ENCODE data around the gene EPHA2.
A peak's percentile ranks its signal among the peaks of the same experiment; 100 is the strongest.

EPHA2 gene

GRCh38 chr1:16092923-16093511, 62.9 kb downstream of the EPHA2 start:
- DNase-seq (ENCODE audit: low read depth in 2 of 2), result no peak

- no peak for DNase-seq (ENCODE audit: low read depth in 2 of 2)
Observed at GRCh38 chr1:16092097-16092922, 63.6 kb downstream of the EPHA2 start.

GRCh38 chr1:16091296-16091695, 64.6 kb downstream of the EPHA2 start:
- no peak for DNase-seq (ENCODE audit: low read depth in 2 of 2)

- DNase-seq (ENCODE audit: low read depth in 2 of 2), result no peak
Observed at GRCh38 chr1:16090076-16090826, 65.6 kb downstream of the EPHA2 start.

GRCh38 chr1:16088996-16089395, 66.9 kb downstream of the EPHA2 start:
- DNase-seq (ENCODE audit: low read depth in 2 of 2), result no peak

GRCh38 chr1:16088351-16088911, 67.4 kb downstream of the EPHA2 start:
- DNase-seq (ENCODE audit: low read depth in 2 of 2), result no peak

GRCh38 chr1:16087733-16088132, 68.1 kb downstream of the EPHA2 start:
- DNase-seq (ENCODE audit: low read depth in 2 of 2), result no peak

GRCh38 chr1:16085522-16085921, 70.3 kb downstream of the EPHA2 start:
- no peak for DNase-seq (ENCODE audit: low read depth in 2 of 2)

GRCh38 chr1:16083486-16083885, 72.4 kb downstream of the EPHA2 start:
- no peak for DNase-seq (ENCODE audit: low read depth in 2 of 2)

GRCh38 chr1:16082283-16083038, 73.4 kb downstream of the EPHA2 start:
- peak in 1 of 2 donors; percentile 29 for DNase-seq (ENCODE audit: low read depth in 2 of 2)

- DNase-seq (ENCODE audit: low read depth in 2 of 2), result no peak
Observed at GRCh38 chr1:16081636-16082035, 74.2 kb downstream of the EPHA2 start.

GRCh38 chr1:16080422-16081150, 75.3 kb downstream of the EPHA2 start:
- DNase-seq (ENCODE audit: low read depth in 2 of 2), result no peak

- peak; percentile 43 to 51 for DNase-seq (ENCODE audit: low read depth in 2 of 2)
Observed at GRCh38 chr1:16078925-16079656, 76.8 kb downstream of the EPHA2 start.

GRCh38 chr1:16077406-16078245, 78.2 kb downstream of the EPHA2 start:
- no peak for DNase-seq (ENCODE audit: low read depth in 2 of 2)

GRCh38 chr1:16076865-16077238, 79.0 kb downstream of the EPHA2 start:
- DNase-seq (ENCODE audit: low read depth in 2 of 2), result no peak

GRCh38 chr1:16076031-16076864, 79.6 kb downstream of the EPHA2 start:
- no peak for DNase-seq (ENCODE audit: low read depth in 2 of 2)

- no peak for DNase-seq (ENCODE audit: low read depth in 2 of 2)
Observed at GRCh38 chr1:16075337-16076030, 80.4 kb downstream of the EPHA2 start.

All from stimulated activated CD8-positive, alpha-beta memory T cell treated with anti-CD3 and anti-CD28 coated beads, Interleukin-15, amount 100 ng/mL, for 4 hours (primary cell).